NCI-H1694 (cell line): Measurements from ENCODE around the gene SSBP4.
A peak's percentile ranks its signal among the peaks of the same experiment; 100 is the strongest.

Experiments
- DNase-seq: peaks from one replicate; lab custom pipeline; 2025; lab: John Stamatoyannopoulos, UW

SSBP4 gene

DNA sequence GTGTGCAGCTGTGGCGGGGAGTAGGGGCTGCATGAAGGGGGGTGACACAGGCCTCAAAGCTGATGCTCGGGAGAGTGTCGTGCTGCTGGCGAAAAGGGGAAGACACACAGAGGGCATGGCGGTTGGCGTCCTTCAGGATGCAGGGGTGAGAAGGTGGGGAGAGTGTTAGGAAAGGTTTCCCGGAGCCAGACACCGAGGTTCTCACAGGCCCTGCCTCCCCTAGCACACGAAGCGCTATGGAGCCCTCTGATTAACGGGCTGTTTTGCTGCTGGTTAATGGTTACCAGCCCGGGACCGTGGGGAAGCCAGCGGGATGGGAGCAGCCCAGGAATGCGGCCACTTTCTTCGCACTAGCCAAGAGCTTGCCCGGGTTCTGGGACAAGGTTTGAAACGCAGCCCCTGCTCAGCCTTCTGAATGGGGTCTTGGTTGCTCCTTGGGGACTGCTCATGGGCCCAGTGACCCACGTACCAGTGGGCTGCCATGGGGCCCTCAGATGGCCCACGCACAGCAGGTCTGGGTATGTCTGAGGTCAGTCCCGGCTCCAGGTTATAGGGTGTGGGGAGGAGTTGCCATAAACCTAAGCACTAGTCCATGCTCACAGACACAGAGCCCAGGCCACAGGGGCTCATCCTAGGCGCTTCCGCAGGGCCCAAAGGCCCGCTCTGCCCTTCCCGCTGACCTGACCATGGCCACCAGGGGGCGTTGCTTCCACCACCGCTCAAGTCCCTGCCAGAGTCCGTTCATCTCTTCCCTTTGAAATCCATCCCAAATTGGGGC, 50.1 kb downstream of the SSBP4 start:
- DNase-seq, result peak; percentile 34

DNA sequence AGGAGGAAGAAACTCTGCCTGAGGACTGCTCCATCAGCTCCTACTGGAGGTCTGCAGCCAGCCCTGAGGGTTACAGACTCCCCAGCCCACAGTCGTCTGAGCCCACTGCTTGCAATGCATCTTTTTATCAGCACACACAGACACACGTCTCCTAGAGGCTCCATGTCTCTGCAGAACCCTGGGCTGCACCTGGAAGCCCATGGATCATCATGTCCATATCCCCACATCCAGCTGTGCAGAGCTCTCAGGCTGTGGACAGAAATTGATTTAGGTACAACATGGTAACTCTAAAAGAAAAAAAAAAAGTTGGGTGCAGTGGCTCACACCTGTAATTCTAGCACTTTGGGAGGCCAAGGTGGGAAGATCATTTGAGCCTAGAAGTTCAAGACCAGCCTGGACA, 51.6 kb downstream of the SSBP4 start:
- DNase-seq, result no peak

DNA sequence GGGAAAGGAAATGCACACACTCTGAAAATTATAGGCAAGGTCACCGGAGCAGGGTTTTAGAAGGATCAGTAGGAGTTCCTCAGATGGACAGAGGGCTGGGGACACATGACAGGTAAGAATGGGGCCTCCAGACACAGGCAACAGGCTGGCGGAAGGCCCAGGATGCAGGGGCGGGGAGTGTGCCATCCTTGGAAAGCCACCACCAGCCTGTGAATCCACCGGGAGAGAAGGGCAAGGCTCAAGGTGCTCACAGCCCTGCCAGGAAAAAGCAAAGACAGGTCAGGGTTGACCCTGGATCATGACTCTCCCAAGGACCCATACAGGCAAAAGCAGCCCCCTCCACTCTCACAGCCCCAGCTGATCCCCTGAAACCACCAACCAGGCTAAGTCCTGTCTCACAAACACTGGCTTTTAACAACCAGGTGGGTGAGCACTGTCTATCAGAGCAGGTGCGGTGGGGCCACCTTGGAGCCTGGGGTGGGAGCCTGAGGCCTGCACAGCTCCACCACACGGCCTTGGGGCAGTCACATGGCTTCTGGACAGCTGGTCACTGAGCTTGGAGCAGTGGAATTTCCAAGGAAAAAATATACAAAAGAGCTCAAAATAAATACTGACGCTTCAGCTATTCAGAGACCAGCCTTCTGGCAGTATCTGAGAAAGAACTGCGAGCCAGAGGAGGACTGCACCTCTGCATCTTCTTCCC, 54.0 kb downstream of the SSBP4 start:
- DNase-seq, result no peak

DNA sequence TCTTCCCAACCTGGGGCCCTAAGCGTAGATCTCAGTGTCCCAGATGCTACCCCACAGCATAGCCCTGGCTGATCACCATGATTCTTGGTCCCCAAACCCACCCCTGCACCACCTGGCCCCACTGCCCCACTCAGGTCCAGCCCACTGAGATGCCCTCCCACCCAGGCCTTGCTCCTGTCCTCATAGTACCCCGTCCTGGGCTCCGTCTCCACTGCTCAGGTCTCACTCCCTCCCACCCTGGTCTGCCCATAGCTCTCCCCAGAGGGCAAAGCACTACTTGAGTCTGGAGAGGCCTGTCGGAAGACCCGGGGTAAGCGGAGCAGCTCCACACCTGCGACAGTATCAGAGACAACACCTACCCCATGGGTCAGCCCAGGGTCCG, 54.5 kb downstream of the SSBP4 start:
- no peak for DNase-seq

DNA sequence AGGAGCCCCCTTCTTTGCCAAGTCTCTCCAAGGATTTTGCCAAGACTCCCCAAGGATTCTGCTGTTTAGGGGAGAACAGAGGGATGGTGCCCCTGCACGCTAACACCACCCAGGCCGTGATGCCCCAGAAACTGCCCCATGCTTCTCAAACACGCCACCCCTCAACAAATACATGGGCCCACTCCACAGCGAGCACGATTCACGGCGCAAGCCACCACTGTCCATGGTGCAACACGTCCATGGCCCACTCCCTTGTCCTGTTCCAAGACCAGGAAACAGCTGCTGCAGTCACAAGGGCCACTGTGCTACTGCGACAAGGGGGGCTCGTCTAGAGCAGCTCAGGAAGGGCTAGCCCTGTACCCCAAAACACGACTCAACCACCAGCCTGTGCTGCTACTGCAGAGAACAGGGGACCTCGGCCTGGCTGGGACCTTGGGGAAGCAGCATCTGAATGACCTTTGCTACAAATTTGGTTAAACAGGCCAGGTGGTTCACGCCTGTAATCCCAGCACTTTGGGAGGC, 55.2 kb downstream of the SSBP4 start:
- DNase-seq, result no peak

DNA sequence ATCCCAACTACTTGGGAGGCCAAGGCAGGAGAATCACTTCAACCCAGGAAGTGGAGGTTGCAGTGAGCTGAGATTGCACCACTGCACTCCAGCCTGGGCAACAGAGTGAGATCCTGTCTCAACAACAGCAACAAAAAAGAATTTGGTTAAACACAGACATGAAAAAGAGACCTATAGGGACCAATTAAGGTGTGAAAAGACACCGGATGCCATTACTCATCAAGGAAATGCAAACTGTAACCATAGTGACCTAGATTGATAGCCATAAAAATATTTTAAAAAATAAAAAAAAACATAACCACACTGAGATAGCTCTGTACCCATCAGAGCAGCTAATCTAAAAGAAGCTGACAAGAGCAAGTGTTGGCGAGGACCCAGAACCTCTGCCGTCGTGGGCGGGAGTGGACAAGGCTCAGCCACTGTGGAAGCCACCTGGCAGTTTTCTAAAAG, 55.8 kb downstream of the SSBP4 start:
- DNase-seq, result no peak

DNA sequence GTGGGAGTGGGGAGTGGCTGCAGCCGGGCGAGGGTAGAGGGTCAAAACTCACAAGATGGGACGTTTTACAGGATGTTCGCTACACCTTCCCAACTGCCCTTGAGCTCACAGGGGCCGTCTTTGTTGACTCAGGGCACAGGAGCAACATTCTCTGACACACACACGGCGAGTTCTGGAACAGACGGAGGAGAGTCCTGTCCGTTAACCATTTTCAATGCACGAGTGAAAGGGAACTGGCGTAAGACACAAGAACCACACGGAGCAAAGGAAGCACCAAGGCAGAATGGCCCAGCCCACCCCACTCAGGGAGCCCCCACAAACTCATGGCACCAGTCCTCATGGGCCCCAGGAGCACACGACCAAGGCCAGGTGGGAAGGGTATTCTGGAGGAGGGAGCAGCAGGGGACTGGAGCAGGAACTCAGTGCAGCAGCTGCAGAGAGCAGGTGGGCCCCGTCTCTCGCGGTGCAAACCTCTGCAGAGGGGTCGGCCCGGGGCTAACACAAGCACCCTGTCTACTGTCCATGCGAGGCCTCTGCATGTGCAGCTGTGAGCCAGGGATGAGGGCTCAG, 56.6 kb downstream of the SSBP4 start:
- DNase-seq, result no peak

DNA sequence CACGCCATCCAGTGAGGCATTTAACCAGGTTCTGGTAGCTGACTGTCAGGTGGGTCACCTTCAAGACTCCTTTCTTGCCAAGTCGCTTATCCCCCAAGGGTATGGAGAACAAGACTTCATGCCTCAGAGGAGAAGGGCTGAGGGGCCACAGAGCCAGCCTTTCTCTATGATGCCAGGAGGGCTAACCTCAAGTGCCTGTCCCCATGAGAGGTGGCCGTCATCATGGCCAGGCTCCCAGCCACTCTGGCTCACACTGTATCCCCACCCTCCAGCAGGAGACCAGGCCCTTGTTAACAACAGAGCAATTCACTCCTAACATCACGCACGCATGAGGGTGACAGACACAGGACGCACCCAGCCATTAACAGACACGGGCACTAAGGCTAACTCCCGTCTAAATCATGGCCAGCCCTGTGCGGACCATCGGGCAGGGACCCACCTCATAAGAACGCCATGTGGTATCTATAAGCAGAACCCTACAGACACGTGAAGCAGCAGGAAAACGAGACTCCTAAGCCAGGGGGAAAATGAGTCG, 57.4 kb downstream of the SSBP4 start:
- DNase-seq, result no peak

DNA sequence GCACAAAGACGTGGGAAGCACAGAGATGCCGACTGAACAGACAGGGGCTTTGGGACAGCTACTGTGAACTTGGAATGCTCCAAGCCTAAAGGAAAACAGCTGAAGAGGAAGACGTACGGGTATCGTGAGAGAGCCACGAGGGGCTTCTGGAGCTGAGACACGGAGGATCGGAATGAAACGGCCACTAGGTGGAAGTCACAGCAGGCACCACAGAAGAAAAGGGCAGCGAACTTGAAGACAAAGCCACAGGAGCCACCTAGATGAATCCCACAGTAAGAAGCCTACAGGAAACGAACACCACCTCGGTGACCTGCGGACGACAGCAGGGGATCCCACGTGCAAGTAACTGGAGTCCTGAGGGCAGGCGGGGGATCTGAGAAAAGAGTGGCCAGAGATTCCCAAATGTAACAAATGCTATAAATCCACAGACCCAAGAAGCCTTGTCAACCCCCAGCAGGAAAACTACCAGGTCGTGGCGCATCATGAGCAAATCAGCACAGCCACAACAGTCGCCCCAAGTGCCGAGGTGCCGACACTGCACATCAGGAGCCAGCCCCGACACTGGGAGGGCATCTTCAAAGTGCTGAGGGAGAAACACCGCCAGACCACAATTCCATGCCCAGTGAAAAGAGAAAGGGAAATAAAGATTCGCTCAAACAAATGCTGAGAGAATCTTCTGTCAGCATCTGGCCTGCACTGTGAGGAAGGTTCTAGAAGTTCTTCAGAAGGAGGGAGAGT, 58.0 kb downstream of the SSBP4 start:
- DNase-seq, result no peak

DNA sequence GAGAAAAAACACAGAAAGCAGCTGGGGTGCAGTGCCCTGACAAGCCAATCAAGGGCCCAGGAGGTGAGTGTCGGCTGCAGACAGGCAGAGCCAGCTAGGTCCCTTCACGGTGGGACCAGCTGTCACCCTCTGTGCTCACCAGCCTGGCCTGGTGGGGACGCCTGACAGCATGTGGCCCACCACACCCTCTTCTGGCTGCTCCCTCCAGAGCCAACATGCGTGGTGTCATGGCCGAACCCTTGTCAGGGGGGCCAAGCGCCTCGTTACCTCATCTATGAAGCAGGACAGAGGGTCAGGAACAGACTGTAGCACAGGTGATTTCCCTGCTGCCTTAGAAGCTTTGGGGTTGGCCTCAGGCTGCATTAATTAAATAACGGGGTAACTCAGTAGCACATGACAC, 58.8 kb downstream of the SSBP4 start:
- DNase-seq, result peak; percentile 56

DNA sequence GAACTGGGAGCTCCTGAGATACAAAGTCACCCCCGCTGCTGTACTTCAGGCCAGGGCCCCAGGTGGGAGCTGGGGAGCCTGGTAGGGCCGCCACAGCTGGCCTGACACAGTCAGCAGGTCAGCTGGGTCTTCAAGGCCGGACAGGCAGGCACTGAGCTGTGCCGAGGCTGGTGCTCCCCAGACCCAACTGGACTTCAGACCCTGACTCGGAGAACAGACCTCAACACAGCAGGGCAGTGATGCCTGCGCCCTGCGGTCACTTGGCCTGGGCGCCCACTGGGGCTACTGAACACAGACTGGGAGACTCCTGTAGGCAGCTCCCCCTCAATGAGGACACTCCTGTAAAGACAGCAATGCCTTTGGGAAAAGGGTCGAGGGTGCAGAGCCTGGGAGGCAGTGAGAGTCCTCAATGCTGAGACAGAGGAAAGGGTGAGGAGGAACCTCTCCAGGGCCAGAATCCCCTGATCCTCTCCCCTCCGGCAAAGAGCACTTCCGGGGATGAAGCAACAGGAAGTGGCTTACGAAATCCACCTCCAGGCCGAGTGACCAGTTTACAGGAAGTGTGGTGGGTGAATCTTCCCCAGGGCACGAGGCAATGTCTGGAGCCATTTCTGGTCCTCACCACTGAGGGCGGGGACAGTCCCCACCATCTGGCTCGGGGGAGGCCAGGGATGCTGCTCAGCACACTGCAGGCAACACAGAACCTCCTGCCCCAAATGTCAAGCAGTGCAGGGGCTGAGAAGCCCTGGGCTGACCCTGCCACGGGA, 59.5 kb downstream of the SSBP4 start:
- no peak for DNase-seq

DNA sequence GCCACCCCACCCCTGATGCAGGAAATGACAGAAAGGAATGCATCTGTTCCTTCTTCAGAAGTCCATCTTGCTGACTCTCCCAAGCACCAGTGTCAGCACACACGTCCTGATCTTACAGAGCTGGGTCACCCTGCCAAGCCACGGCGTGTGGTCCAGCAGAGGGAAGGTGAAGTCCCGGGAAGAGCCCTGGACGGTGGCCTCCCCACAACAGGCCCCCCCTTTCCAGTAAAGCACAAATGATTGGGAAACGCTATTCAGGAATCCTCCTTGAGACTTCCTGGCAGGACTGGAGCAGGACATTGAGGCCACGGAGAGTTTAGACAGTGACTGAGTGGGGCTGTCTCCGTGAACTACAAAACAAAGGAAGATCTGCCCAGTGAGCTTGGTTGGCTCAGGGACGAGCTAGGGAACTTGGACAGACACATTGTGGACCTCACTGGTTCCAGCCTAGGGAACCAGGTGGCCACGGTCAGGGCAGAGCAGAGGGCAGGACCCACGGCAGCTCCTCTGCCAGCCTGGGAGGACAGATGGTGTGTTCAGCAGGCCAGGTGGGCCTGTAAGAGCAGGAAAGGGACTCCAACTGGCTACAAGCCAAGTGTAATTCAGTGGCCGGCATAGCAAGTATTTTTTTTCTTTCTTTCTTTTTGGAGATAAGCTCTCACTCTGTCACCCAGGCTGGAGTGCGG, 61.0 kb downstream of the SSBP4 start:
- DNase-seq, result peak; percentile 28

DNA sequence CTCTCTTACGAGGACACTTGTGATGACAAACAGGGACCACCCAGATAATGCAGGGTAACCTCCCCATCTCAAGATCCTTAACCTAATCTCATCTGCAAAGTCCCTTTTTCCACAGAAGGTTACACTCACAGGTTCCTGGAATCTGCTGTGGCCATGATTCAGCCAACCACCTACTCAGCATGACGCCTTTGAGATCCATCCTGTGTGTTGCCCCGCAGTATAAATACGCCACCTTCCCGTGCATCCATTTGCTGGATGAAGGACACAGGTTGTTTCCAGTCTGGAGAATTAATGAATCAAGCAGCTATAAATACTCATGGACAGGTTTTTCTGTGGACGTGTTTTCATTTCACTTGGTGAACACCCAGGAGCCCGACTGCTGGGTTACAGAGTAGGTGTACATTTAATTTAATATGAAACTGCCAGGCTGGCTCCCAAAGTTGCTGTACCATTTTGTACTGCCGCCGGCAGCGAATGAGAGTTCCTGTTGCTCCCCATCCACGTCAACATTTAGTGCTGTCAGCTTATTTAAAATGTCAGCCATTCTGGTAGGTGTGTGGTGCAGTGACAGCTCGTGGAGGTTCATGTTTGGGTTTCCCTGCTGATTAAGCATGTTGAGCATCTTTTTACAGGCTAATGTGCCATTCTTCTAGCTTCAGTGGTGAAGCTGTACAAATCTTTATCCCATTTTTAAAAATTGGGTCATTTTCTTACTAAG, 62.5 kb downstream of the SSBP4 start:
- DNase-seq, result no peak

DNA sequence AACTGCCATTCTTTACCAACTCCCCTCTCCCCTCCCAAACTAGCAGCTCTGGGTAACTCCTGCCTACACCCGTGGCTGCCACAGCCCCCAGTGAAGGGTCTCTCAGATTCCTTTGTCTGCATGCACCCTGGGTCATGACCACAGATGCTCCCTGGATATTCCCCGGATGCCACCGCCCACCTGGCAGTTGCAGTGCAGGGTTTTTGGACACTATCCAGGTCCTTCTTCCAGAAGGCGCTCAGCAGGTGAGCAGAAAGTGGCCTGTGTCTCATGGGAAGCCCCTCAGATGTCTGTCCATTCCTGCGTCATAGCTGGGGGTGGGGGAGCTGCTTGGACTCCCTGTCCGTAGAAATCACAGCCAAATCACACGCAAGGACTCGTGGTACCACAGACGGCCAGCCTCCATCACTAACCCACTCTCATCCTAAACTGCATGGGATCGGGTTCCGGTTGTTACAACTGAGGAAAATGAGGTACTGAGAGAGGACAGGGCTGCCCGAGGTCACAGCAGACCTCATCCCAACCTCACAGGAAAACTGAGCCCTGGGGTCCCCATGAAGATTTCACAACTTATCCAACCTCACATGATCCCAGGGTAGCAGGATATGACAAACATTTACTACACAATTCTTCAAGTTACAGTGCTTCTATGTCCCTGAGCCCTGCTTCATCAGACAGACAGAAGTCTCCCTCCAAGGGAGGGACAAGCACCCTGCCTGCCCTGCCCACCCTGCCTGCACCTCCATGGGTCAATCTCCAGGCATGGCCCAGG, 64.1 kb downstream of the SSBP4 start:
- peak; percentile 55 for DNase-seq
